ENCODE measurements around the gene ZPBP. TPM values are rescaled to one million over a fixed set of nuclear protein-coding genes. Genes with fewer than 3 reads are reported as not detected.

The ZPBP gene
- polyA plus RNA-seq, 3 donors, result not detected

DNA sequence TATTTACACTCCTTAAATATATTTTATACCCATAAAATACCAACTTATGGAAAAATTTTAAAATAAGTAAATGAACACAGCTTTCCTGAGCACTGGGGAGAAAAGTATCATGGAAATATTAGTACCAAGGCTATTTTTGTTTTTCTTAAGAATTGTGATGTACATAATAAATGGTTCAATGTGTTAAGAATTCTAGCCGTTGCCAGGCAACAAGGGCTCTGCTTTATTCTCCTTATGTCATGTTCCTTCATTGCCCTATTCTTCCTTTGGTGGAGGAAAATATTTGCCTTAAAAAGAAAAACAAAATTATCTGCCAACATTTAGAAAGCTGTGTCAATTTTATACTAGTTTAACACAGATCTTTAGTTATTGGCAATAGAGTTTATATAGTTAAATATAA lies 2.6 kb upstream of the ZPBP start:
- no peaks in the 10 kb centered on the region for H4K20me1 ChIP-seq (ENCODE audit: insufficient read depth, low read length)
- Mint-ChIP-seq H3K27me3 (ENCODE audit: low read depth in 3 of 3) (peaks cover 0 to 10% (median 3%) of the 10 kb centered on the region in 3 donors), H3K36me3 (no peaks in the 10 kb centered on the region), H3K9me3 (no peaks in the 10 kb centered on the region), H3K4me1 (peaks cover 4% of the 10 kb centered on the region), H3K4me3 (no peak overlapping the region), H3K27ac (no peak overlapping the region)
- H3K4me3 ChIP-seq (replicated peaks in 1 of 3; ENCODE audit: low read depth in 2 of 3, low read length in 3 of 3), result no peak overlapping the region
- H3K4me1 ChIP-seq (ENCODE audit: control insufficient read depth in 1 of 2, insufficient read depth in 2 of 2, low read length in 2 of 2), result peaks cover 8 to 10% of the 10 kb centered on the region in 2 donors
- no peak overlapping the region for H2AFZ ChIP-seq (ENCODE audit: insufficient read depth, low read depth, low read length, poor library complexity, severe bottlenecking)
- H3K9me3 ChIP-seq (replicated peaks in 1 of 2; ENCODE audit: control insufficient read depth in 1 of 2, insufficient read depth in 1 of 2, low read length in 2 of 2), result no peaks in the 10 kb centered on the region
- no peaks in the 10 kb centered on the region for H3K79me2 ChIP-seq (ENCODE audit: insufficient read depth, low read length)
- TF ChIP-seq, protein P1, sequence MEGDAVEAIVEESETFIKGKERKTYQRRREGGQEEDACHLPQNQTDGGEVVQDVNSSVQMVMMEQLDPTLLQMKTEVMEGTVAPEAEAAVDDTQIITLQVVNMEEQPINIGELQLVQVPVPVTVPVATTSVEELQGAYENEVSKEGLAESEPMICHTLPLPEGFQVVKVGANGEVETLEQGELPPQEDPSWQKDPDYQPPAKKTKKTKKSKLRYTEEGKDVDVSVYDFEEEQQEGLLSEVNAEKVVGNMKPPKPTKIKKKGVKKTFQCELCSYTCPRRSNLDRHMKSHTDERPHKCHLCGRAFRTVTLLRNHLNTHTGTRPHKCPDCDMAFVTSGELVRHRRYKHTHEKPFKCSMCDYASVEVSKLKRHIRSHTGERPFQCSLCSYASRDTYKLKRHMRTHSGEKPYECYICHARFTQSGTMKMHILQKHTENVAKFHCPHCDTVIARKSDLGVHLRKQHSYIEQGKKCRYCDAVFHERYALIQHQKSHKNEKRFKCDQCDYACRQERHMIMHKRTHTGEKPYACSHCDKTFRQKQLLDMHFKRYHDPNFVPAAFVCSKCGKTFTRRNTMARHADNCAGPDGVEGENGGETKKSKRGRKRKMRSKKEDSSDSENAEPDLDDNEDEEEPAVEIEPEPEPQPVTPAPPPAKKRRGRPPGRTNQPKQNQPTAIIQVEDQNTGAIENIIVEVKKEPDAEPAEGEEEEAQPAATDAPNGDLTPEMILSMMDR (IDR thresholded peaks at IDR 0.05), result no peak
- WGBS (ENCODE audit: insufficient coverage), result no CpG with 5 or more reads among the region's 1 CpG
- H3K9ac ChIP-seq (ENCODE audit: insufficient read depth, low read length, poor library complexity, severe bottlenecking), result no peak overlapping the region
- intact Hi-C loops (cut with micrococcal nuclease), result loop anchor here in 1 of 2 donors (10.0 kb wide), 1 partner anchor 969 kb away; no protein-coding TSS in a partner anchor
- no peak overlapping the region for H3K27ac ChIP-seq (ENCODE audit: low read depth in 1 of 2, low read length in 2 of 2)
- no peaks in the 10 kb centered on the region for H3K27me3 ChIP-seq (ENCODE audit: control insufficient read depth in 2 of 2, insufficient read depth in 2 of 2, low read length in 2 of 2)
- H3K36me3 ChIP-seq (replicated peaks in 1 of 2; ENCODE audit: control insufficient read depth in 1 of 2, insufficient read depth in 2 of 2, low read length in 2 of 2), result no peaks in the 10 kb centered on the region
- no peak overlapping the region for H3K4me2 ChIP-seq (replicated peaks; ENCODE audit: extremely low read depth, low read length, poor library complexity, severe bottlenecking)
- DNase-seq, result no peak

DNA sequence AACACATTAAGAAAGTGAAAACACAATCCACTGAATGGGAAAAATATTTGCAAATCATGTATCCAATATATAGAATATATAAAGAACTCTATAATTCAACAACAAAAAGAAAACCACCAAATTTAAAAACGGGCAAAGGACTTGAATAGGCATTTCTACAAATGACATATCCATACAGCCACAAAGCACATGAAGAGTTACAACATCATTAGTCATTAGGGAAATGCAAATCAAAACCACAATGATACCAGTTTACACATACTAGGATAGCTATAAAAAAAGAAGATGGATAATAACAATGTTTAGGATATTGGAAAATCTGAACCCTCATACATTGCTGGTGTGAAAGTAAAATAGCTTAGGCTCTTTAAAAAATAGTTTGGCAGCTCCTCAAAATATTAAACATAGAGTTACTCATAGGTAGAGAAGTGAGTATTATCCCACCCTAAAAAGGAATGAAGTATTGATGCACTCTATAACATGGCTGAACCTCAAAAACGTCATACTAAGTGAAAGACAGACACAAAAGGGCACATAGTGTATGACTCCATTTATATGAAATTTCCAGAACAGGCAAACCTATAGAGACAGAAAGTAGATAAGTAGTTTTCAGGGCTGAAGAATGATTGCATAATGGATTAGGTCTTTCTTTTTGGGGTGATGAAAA lies 4.5 kb downstream of the ZPBP start:
- H4K20me1 ChIP-seq (ENCODE audit: insufficient read depth, low read length), result no peaks in the 10 kb centered on the region
- no CpG with 5 or more reads among the region's 2 CpGs for WGBS (ENCODE audit: insufficient coverage)
- TF ChIP-seq, protein P1 (IDR thresholded peaks at IDR 0.05), result no peak

More for the DNA sequence above, 4.5 kb downstream of the ZPBP start:
- H3K4me3 ChIP-seq (replicated peaks in 1 of 3; ENCODE audit: low read depth in 2 of 3, low read length in 3 of 3), result no peak overlapping the region
- Mint-ChIP-seq H3K4me1 (peaks cover 10% of the 10 kb centered on the region), H3K9me3 (peaks cover 0 to 7% (median 0%) of the 10 kb centered on the region in 7 donors), H3K4me3 (no peak overlapping the region), H3K27ac (no peak overlapping the region), H3K27me3 (ENCODE audit: low read depth in 3 of 3) (peaks cover 0 to 5% (median 0%) of the 10 kb centered on the region in 3 donors), H3K36me3 (no peaks in the 10 kb centered on the region)
- no peak overlapping the region for H3K9ac ChIP-seq (ENCODE audit: insufficient read depth, low read length, poor library complexity, severe bottlenecking)
- H3K36me3 ChIP-seq (replicated peaks in 1 of 2; ENCODE audit: control insufficient read depth in 1 of 2, insufficient read depth in 2 of 2, low read length in 2 of 2), result no peaks in the 10 kb centered on the region
- no peak for DNase-seq
- H2AFZ ChIP-seq (ENCODE audit: insufficient read depth, low read depth, low read length, poor library complexity, severe bottlenecking), result no peak overlapping the region
- H3K4me2 ChIP-seq (replicated peaks; ENCODE audit: extremely low read depth, low read length, poor library complexity, severe bottlenecking), result no peak overlapping the region
- H3K9me3 ChIP-seq (replicated peaks in 1 of 2; ENCODE audit: control insufficient read depth in 1 of 2, insufficient read depth in 1 of 2, low read length in 2 of 2), result no peaks in the 10 kb centered on the region
- peaks cover 8 to 10% of the 10 kb centered on the region in 2 donors for H3K4me1 ChIP-seq (ENCODE audit: control insufficient read depth in 1 of 2, insufficient read depth in 2 of 2, low read length in 2 of 2)
- H3K79me2 ChIP-seq (ENCODE audit: insufficient read depth, low read length), result no peaks in the 10 kb centered on the region
- intact Hi-C loops (cut with micrococcal nuclease), result no loop called here
- no peak overlapping the region for H3K27ac ChIP-seq (ENCODE audit: low read depth in 1 of 2, low read length in 2 of 2)
- H3K27me3 ChIP-seq (ENCODE audit: control insufficient read depth in 2 of 2, insufficient read depth in 2 of 2, low read length in 2 of 2), result no peaks in the 10 kb centered on the region
